HEK293T (cell line): ENCODE data around the gene IGSF5.

Experiments
- CTCF ChIA-PET: fragments of 350-600 bp; formaldehyde crosslinking; extraction: SDS; loops from one replicate; lab custom pipeline; 2021; ENCODE audit warnings: antibody characterized with exemption, inconsistent platforms; lab: Yijun Ruan, JAX
- POLR2A ChIA-PET: fragments of 350-600 bp; formaldehyde crosslinking; extraction: SDS; loops from one replicate; lab custom pipeline; 2020; ENCODE audit warnings: antibody characterized with exemption, inconsistent platforms; lab: Yijun Ruan, JAX
- DNase-seq: peaks from one replicate; pipeline ENCODE4 v3.0.0; 2012; ENCODE audit warnings: mixed read lengths; ENCODE audit errors: extremely low spot score
- ARNT ChIP-seq: fragments of 450-650 bp; IDR thresholded peaks from 2 replicates; pipeline ENCODE4 v1.6.1; 2017; ENCODE audit warnings: mild to moderate bottlenecking
- BHLHE40 ChIP-seq: fragments of 450-650 bp; IDR thresholded peaks from 2 replicates; pipeline ENCODE4 v1.6.1; 2016; ENCODE audit warnings: mild to moderate bottlenecking, moderate library complexity, borderline replicate concordance
- CTBP1 ChIP-seq: fragments of 450-650 bp; IDR thresholded peaks from 2 replicates; pipeline ENCODE4 v1.6.1; 2016; ENCODE audit warnings: borderline replicate concordance
- ELF4 ChIP-seq: fragments of 450-650 bp; IDR thresholded peaks from 2 replicates; pipeline ENCODE4 v1.6.1; 2017; ENCODE audit warnings: antibody characterized with exemption
- FOXA1 ChIP-seq: fragments of 450-650 bp; IDR thresholded peaks from 2 replicates; pipeline ENCODE4 v1.6.1; 2016; ENCODE audit warnings: mild to moderate bottlenecking
- FOXK2 ChIP-seq: fragments of 450-650 bp; IDR thresholded peaks from 2 replicates; pipeline ENCODE4 v1.6.1; 2016; ENCODE audit warnings: mild to moderate bottlenecking
- FOXM1 ChIP-seq: fragments of 450-650 bp; IDR thresholded peaks from 2 replicates; pipeline ENCODE4 v1.6.1; 2017; ENCODE audit warnings: mild to moderate bottlenecking, borderline replicate concordance
- HDGF ChIP-seq: fragments of 450-650 bp; IDR thresholded peaks from 2 replicates; pipeline ENCODE4 v1.6.1; 2017; ENCODE audit warnings: antibody characterized with exemption, borderline replicate concordance
- L3MBTL2 ChIP-seq: fragments of 450-650 bp; conservative IDR thresholded peaks from 2 replicates; pipeline ENCODE4 v1.6.1; 2016; ENCODE audit warnings: mild to moderate bottlenecking
- LEF1 ChIP-seq: fragments of 450-650 bp; IDR thresholded peaks from 2 replicates; pipeline ENCODE4 v1.6.1; 2017; ENCODE audit warnings: mild to moderate bottlenecking, borderline replicate concordance
- NFRKB ChIP-seq: fragments of 450-650 bp; IDR thresholded peaks from 2 replicates; pipeline ENCODE4 v1.6.1; 2016; ENCODE audit warnings: mild to moderate bottlenecking, moderate library complexity
- SP1 ChIP-seq: fragments of 450-650 bp; IDR thresholded peaks from 2 replicates; pipeline ENCODE4 v1.6.1; 2017
- SUZ12 ChIP-seq: fragments of 450-650 bp; IDR thresholded peaks from 2 replicates; pipeline ENCODE4 v1.6.1; 2016; ENCODE audit warnings: mild to moderate bottlenecking
- TARDBP ChIP-seq: fragments of 450-650 bp; IDR thresholded peaks from 2 replicates; pipeline ENCODE4 v1.6.1; 2016
- ZNF384 ChIP-seq: fragments of 450-650 bp; IDR thresholded peaks from 2 replicates; pipeline ENCODE4 v1.6.1; 2016
- TF ChIP-seq, protein P1 (sequence below): fragments of 450-650 bp; IDR thresholded peaks from 2 replicates; pipeline ENCODE4 v1.6.1; 2016

The IGSF5 gene

DNA sequence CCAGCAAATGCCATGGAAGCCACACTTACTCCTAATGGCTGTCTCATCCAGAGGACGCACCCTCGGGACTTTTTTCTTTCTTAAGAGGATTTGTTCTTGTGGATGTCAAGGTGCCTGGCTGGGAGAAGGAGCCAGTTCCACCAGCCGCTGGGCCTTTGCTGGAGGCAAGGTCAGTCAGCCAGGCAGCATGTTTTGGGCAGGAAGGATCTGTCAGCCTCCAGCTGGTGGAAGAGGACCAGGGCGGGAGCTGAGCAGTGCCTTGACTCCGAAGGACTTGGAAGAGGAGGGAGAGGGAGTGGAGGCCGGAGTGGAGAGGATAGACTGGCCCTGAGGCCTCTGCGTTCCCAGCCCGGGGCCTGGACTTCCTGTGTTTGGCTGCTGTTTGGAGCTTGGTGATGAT is 5.7 kb downstream of the IGSF5 start:
- TF ChIP-seq FOXM1 = no peak
- TF ChIP-seq CTBP1 = no peak
- no peak for TF ChIP-seq L3MBTL2
- TF ChIP-seq SUZ12 = no peak
- no peak for TF ChIP-seq ELF4
- TF ChIP-seq NFRKB = no peak
- TF ChIP-seq, protein P1, sequence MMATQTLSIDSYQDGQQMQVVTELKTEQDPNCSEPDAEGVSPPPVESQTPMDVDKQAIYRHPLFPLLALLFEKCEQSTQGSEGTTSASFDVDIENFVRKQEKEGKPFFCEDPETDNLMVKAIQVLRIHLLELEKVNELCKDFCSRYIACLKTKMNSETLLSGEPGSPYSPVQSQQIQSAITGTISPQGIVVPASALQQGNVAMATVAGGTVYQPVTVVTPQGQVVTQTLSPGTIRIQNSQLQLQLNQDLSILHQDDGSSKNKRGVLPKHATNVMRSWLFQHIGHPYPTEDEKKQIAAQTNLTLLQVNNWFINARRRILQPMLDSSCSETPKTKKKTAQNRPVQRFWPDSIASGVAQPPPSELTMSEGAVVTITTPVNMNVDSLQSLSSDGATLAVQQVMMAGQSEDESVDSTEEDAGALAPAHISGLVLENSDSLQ = no peak
- POLR2A ChIA-PET = interaction anchor here (0.7 kb wide), 1 partner anchor 1533 kb away, joined by 3 read pairs; no protein-coding TSS in a partner anchor
- no peak for DNase-seq
- CTCF ChIA-PET = no interaction called here

DNA sequence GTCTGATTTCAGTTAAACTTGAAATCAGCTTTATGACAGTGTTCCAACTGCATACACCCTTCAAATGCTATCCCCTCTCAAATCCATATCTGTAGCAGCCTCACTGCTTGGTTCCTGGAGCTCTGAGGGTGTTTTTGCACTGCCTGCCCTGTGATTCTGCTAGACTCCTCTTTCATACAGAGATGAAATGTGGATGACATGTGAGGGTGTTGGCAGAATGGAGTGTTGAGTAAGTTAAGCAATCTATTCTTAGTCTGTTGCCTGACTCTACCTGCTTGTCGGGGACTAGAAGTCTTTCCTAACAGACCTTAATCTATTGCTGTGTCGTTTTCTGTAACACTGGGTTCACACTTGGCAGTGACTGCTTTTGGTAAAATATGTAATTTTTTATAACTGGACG is 9.8 kb downstream of the IGSF5 start:
- ChIA-PET POLR2A (no interaction called here), CTCF (no interaction called here)
- DNase-seq = no peak
- no peak for TF ChIP-seq L3MBTL2
- TF ChIP-seq HDGF = no peak
- TF ChIP-seq ARNT = no peak
- TF ChIP-seq ELF4 = no peak
- TF ChIP-seq CTBP1 = no peak
- TF ChIP-seq LEF1 = no peak
- no peak for TF ChIP-seq BHLHE40

DNA sequence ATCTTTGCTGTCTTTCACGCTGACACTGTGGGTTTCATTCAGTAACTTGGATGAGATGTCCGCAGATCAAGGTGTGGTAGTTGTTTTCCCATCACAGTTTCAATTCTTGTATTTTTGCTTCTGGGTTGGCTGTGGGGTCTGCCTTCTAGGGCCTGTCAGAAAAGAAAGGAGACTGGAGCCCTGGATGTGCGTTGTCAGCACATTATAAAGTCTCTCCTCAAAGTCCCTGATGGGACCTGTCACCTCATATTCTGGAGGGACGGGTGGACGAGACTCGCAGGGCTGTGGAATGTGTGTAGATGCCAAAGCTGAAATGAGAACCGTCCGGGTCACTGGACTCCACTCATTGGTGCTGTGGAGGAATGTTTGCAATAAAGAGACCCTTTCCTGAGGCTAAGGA is 11.3 kb downstream of the IGSF5 start:
- ChIA-PET CTCF (no interaction called here), POLR2A (no interaction called here)
- no peak for DNase-seq
- no peak for TF ChIP-seq L3MBTL2
- no peak for TF ChIP-seq SP1
- TF ChIP-seq CTBP1 = no peak
- no peak for TF ChIP-seq NFRKB
- TF ChIP-seq FOXA1 = no peak
- no peak for TF ChIP-seq ZNF384
- TF ChIP-seq BHLHE40 = no peak
- TF ChIP-seq TARDBP = no peak
- no peak for TF ChIP-seq HDGF
- TF ChIP-seq, protein P1 = no peak
- no peak for TF ChIP-seq LEF1

GRCh38 chr21:39763272-39763970 is 18.4 kb downstream of the IGSF5 start:
- TF ChIP-seq L3MBTL2 (no peak), FOXM1 (no peak), NFRKB (no peak), HDGF (no peak), TARDBP (no peak), FOXA1 (no peak), ARNT (no peak), SP1 (no peak), ZNF384 (no peak), SUZ12 (no peak), BHLHE40 (no peak), ELF4 (no peak), LEF1 (no peak)
- TF ChIP-seq, protein P1 = no peak
- POLR2A ChIA-PET = no interaction called here
- CTCF ChIA-PET = no interaction called here

GRCh38 chr21:39774227-39774626 is 29.2 kb downstream of the IGSF5 start:
- POLR2A ChIA-PET = no interaction called here
- CTCF ChIA-PET = no interaction called here
- no peak for DNase-seq
- TF ChIP-seq ARNT (no peak), NFRKB (no peak), CTBP1 (no peak), TARDBP (no peak), FOXA1 (no peak), LEF1 (no peak), L3MBTL2 (no peak), HDGF (no peak), ZNF384 (no peak), SUZ12 (no peak), SP1 (no peak), BHLHE40 (no peak), ELF4 (no peak), FOXM1 (no peak)
- TF ChIP-seq, protein P1 = no peak

More at GRCh38 chr21:39763272-39763970, 18.4 kb downstream of the IGSF5 start:
- no peak for DNase-seq

- CTCF ChIA-PET = no interaction called here
- TF ChIP-seq FOXK2 (no peak), NFRKB (no peak), ARNT (no peak), ELF4 (no peak), TARDBP (no peak), FOXA1 (no peak), FOXM1 (no peak), CTBP1 (no peak), SUZ12 (no peak), ZNF384 (no peak)
- TF ChIP-seq, protein P1 = no peak
Observed at GRCh38 chr21:39775816-39776215, 30.8 kb downstream of the IGSF5 start.

More at GRCh38 chr21:39775816-39776215, 30.8 kb downstream of the IGSF5 start:
- POLR2A ChIA-PET = no interaction called here
- no peak for DNase-seq
